A549 (cell line): ENCODE results near the gene HAND1. TPM values are rescaled to one million over a fixed set of nuclear protein-coding genes. Genes with fewer than 3 reads are reported as not detected.

Experiments used
- BCL3 ChIP-seq: fragments of >200 bp; sonication (Bioruptor Twin); formaldehyde crosslinking; IDR thresholded peaks from 3 replicates; pipeline ENCODE4 v1.6.1; 2016
- BHLHE40 ChIP-seq: IDR thresholded peaks from 2 replicates; pipeline ENCODE4 v1.6.1; 2012; ENCODE audit warnings: low read depth, low read length, inconsistent platforms
- CBX2 ChIP-seq: fragments of 200-600 bp; sonication (generic); IDR thresholded peaks from 2 replicates; pipeline ENCODE4 v1.6.1; 2016; ENCODE audit warnings: low read depth, mild to moderate bottlenecking, borderline replicate concordance
- CBX8 ChIP-seq: fragments of 200-600 bp; sonication (generic); IDR thresholded peaks from 2 replicates; pipeline ENCODE4 v1.6.1; 2016
- CHD2 ChIP-seq: fragments of 150-350 bp; IDR thresholded peaks from 2 replicates; pipeline ENCODE4 v1.6.1; 2014; ENCODE audit warnings: low read length; ENCODE audit not compliant: partially characterized antibody
- E2F6 ChIP-seq: IDR thresholded peaks from 2 replicates; pipeline ENCODE4 v1.6.1; 2012; ENCODE audit warnings: low read depth, borderline replicate concordance
- EHMT2 ChIP-seq: fragments of 200-600 bp; sonication (generic); IDR thresholded peaks from 2 replicates; pipeline ENCODE4 v1.6.1; 2016; ENCODE audit warnings: antibody characterized with exemption, low read depth, mild to moderate bottlenecking, moderate library complexity
- EP300 ChIP-seq, 2 experiments: fragments of >200 bp; sonication (Bioruptor Twin); formaldehyde crosslinking; IDR thresholded peaks; 2 replicates in 1 of 2; 3 replicates in 1 of 2; pipeline ENCODE4 v1.6.1; 2016 to 2017
- ESRRA ChIP-seq: fragments of 150-350 bp; IDR thresholded peaks from 2 replicates; pipeline ENCODE4 v1.6.1; 2014; ENCODE audit warnings: mild to moderate bottlenecking, low read length, borderline replicate concordance
- FOSB ChIP-seq: fragments of 250-450 bp; sonication (Bioruptor Pico); IDR thresholded peaks from 2 replicates; pipeline ENCODE4 v1.5.0; 2020; ENCODE audit warnings: mild to moderate bottlenecking, moderate library complexity
- FOXS1 ChIP-seq: fragments of 250-450 bp; sonication (Bioruptor Pico); IDR thresholded peaks from 2 replicates; pipeline ENCODE4 v1.5.0; 2020; ENCODE audit warnings: mild to moderate bottlenecking, moderate library complexity
- HDAC2 ChIP-seq: fragments of 200-600 bp; sonication (generic); IDR thresholded peaks from 2 replicates; pipeline ENCODE4 v1.6.1; 2016
- HEYL ChIP-seq: fragments of 250-450 bp; sonication (Bioruptor Pico); IDR thresholded peaks from 2 replicates; pipeline ENCODE4 v1.8.0; 2021; ENCODE audit warnings: mild to moderate bottlenecking, moderate library complexity
- HMGXB4 ChIP-seq: fragments of 250-450 bp; sonication (Bioruptor Pico); IDR thresholded peaks from 2 replicates; pipeline ENCODE4 v1.5.0; 2021; ENCODE audit warnings: mild to moderate bottlenecking, moderate library complexity, borderline replicate concordance
- HOXB13 ChIP-seq: fragments of 250-450 bp; sonication (Bioruptor Pico); IDR thresholded peaks from 2 replicates; pipeline ENCODE4 v1.5.0; 2020; ENCODE audit warnings: low read depth, mild to moderate bottlenecking, moderate library complexity
- HOXB5 ChIP-seq: fragments of 250-450 bp; sonication (Bioruptor Pico); IDR thresholded peaks from 2 replicates; pipeline ENCODE4 v1.5.0; 2020; ENCODE audit warnings: mild to moderate bottlenecking, moderate library complexity
- JUN ChIP-seq, 2 experiments: fragments of >200 bp; sonication (Bioruptor Twin); formaldehyde crosslinking; IDR thresholded peaks; 2 replicates in 1 of 2; 3 replicates in 1 of 2; pipeline ENCODE4 v1.6.1; 2016 to 2017
- JUNB ChIP-seq: fragments of >200 bp; sonication (Bioruptor Twin); formaldehyde crosslinking; IDR thresholded peaks from 2 replicates; pipeline ENCODE4 v1.6.1; 2016
- KDM1A ChIP-seq: fragments of 200-600 bp; sonication (generic); IDR thresholded peaks from 2 replicates; pipeline ENCODE4 v1.6.1; 2016; ENCODE audit warnings: low read depth, mild to moderate bottlenecking
- KDM5A ChIP-seq: fragments of 200-600 bp; sonication (generic); IDR thresholded peaks from 2 replicates; pipeline ENCODE4 v1.6.1; 2016; ENCODE audit warnings: antibody characterized with exemption, mild to moderate bottlenecking
- MAFK ChIP-seq: fragments of 450-650 bp; IDR thresholded peaks from 2 replicates; pipeline ENCODE4 v1.6.1; 2014; ENCODE audit not compliant: partially characterized antibody
- MAZ ChIP-seq: fragments of 150-350 bp; IDR thresholded peaks from 2 replicates; pipeline ENCODE4 v1.6.1; 2014; ENCODE audit warnings: antibody characterized with exemption, low read depth, low read length, borderline replicate concordance
- MYC ChIP-seq: IDR thresholded peaks from 2 replicates; pipeline ENCODE4 v1.6.1; 2012; ENCODE audit warnings: mild to moderate bottlenecking, inconsistent platforms, low read length, improper control_type of control experiment, borderline replicate concordance
- POLR2A ChIP-seq: IDR thresholded peaks from 2 replicates; pipeline ENCODE4 v1.6.1; 2012; ENCODE audit warnings: mild to moderate bottlenecking, low read length
- POLR2AphosphoS2 ChIP-seq: conservative IDR thresholded peaks from 2 replicates; pipeline ENCODE4 v1.6.1; 2012; ENCODE audit warnings: low read length, improper control_type of control experiment, inconsistent platforms
- RAD21 ChIP-seq, 2 experiments: fragments of >200 bp in 1 of 2; sonication (Bioruptor Twin) in 1 of 2; formaldehyde crosslinking in 1 of 2; IDR thresholded peaks in 1 of 2; conservative IDR thresholded peaks in 1 of 2; 2 replicates in 1 of 2; 3 replicates in 1 of 2; pipeline ENCODE4 v1.6.1; 2012 to 2018; ENCODE audit warnings: inconsistent platforms in 1 of 2
- RARB ChIP-seq: fragments of 250-450 bp; sonication (Bioruptor Pico); IDR thresholded peaks from 2 replicates; pipeline ENCODE4 v1.8.0; 2021; ENCODE audit warnings: mild to moderate bottlenecking, moderate library complexity
- RCOR1 ChIP-seq: fragments of 150-350 bp; IDR thresholded peaks from 2 replicates; pipeline ENCODE4 v1.6.1; 2014; ENCODE audit warnings: antibody characterized with exemption, low read length, low read depth
- SMC3 ChIP-seq: fragments of >200 bp; sonication (Bioruptor Twin); formaldehyde crosslinking; IDR thresholded peaks from 3 replicates; pipeline ENCODE4 v1.6.1; 2018; ENCODE audit warnings: inconsistent platforms
- SREBF2 ChIP-seq: fragments of 450-650 bp; IDR thresholded peaks from 2 replicates; pipeline ENCODE4 v1.6.1; 2014; ENCODE audit warnings: mild to moderate bottlenecking, moderate library complexity
- TFCP2L1 ChIP-seq: fragments of 250-450 bp; sonication (Bioruptor Pico); IDR thresholded peaks from 2 replicates; pipeline ENCODE4 v1.5.0; 2021; ENCODE audit warnings: mild to moderate bottlenecking
- TP53 ChIP-seq: fragments of 250-450 bp; sonication (Bioruptor Pico); IDR thresholded peaks from 2 replicates; pipeline ENCODE4 v1.5.0; 2021; ENCODE audit warnings: mild to moderate bottlenecking, moderate library complexity
- USF2 ChIP-seq: fragments of 450-650 bp; IDR thresholded peaks from 2 replicates; pipeline ENCODE4 v1.6.1; 2014; ENCODE audit warnings: antibody characterized with exemption
- ZC3H11A ChIP-seq: fragments of 450-650 bp; IDR thresholded peaks from 2 replicates; pipeline ENCODE4 v1.6.1; 2014; ENCODE audit warnings: antibody characterized with exemption, mild to moderate bottlenecking
- ZFP36 ChIP-seq: fragments of 450-650 bp; IDR thresholded peaks from 2 replicates; pipeline ENCODE4 v1.6.1; 2014; ENCODE audit warnings: borderline replicate concordance; ENCODE audit not compliant: partially characterized antibody
- ZNF302 ChIP-seq: fragments of 250-450 bp; sonication (Bioruptor Pico); IDR thresholded peaks from 2 replicates; pipeline ENCODE4 v1.9.0; 2021; ENCODE audit warnings: inconsistent platforms, mild to moderate bottlenecking, moderate library complexity
- polyA plus RNA-seq, 4 experiments: library from polyadenylated mRNA; depleted of rRNA in 3 of 4; stranded (reverse); fragments of >200 nt; fragmentation: RNase III in 1 of 4; extraction: RNeasy Plus Mini Kit Qiagen cat#74134 plus additional on column Dnase treatment in 1 of 4; gene quantifications; 2 replicates in 3 of 4; 3 replicates in 1 of 4; pipeline ENCODE4 v1.2.3, GENCODE V29; 2011 to 2017
- TF ChIP-seq, protein P1 (sequence below): fragments of >200 bp; sonication (Bioruptor Twin); formaldehyde crosslinking; IDR thresholded peaks from 2 replicates; pipeline ENCODE4 v1.6.1; 2016

Gene HAND1
- polyA plus RNA-seq, 2 of the 4 experiments (the other 2 are of a cell fraction): 0.04 TPM; not detected in 1

GRCh38 chr5:154519359-154519758 is 41.3 kb upstream of the HAND1 start (continued):
- TF ChIP-seq BHLHE40 (no peak), FOSB (CRISPR knock-in tag) (no peak), MAFK (no peak), ZC3H11A (no peak), BCL3 (no peak), EP300 (IDR thresholded peaks at IDR 0.05) (no peak), TP53 (CRISPR knock-in tag) (no peak), TFCP2L1 (CRISPR knock-in tag) (no peak), ZNF302 (no peak), KDM5A (no peak), HDAC2 (no peak), JUNB (peak; percentile 41; the same call in 1 of the 2 replicates), KDM1A (no peak), HMGXB4 (CRISPR knock-in tag) (no peak), HEYL (CRISPR knock-in tag) (no peak), ESRRA (no peak), POLR2A (no peak), CHD2 (no peak), USF2 (no peak), MYC (no peak), RARB (CRISPR knock-in tag) (no peak), HOXB5 (CRISPR knock-in tag) (no peak), CBX2 (no peak), FOXS1 (no peak), ZFP36 (no peak), EHMT2 (no peak), CBX8 (no peak), SREBF2 (no peak), SMC3 (0 out of 3 replicates have a peak, but pooled peaks have one; percentile 8), MAZ (no peak), E2F6 (no peak), RCOR1 (no peak), JUN (IDR thresholded peaks at IDR 0.05) (peak in 1 of 2 experiments; percentile 46; a peak in 1 of 5 replicates), HOXB13 (no peak), RAD21 (conservative IDR thresholded peaks at IDR 0.05 in 1 of 2, IDR thresholded peaks at IDR 0.05 in 1 of 2) (peak in 1 of 2 experiments; percentile 13; a peak in 1 of 5 replicates), POLR2AphosphoS2 (no peak)
- TF ChIP-seq, protein P1, sequence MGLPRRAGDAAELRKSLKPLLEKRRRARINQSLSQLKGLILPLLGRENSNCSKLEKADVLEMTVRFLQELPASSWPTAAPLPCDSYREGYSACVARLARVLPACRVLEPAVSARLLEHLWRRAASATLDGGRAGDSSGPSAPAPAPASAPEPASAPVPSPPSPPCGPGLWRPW: no peak
- TF ChIP-seq, all 56 proteins: peak for 7
